HepG2 (cell line): Measurements from ENCODE around the gene MAPRE3. TPM values are rescaled to one million over a fixed set of nuclear protein-coding genes. Genes with fewer than 3 reads are reported as not detected.
A peak's percentile ranks its signal among the peaks of the same experiment; 100 is the strongest.

Experiments
- ATAC-seq: fragments of 200-7000 bp; cut with Tn5 transposase; 3 replicates; pipeline ENCODE4 v1.9.1; 2020; ENCODE audit warnings: mild to moderate bottlenecking, moderate library complexity
- BruUV-seq: library from RNA; stranded (reverse); fragments of 400-500 nt; replicated peaks from 2 replicates; lab custom pipeline; 2021; lab: Mats Ljungman, UMichigan
- CTCF ChIA-PET: fragments of 300-600 bp; formaldehyde crosslinking; extraction: SDS; loops from one replicate; lab custom pipeline; 2021; ENCODE audit warnings: low total read pairs, inconsistent platforms, low intra/inter-chr PET ratio; lab: Yijun Ruan, JAX
- POLR2A ChIA-PET: fragments of 350-600 bp; sonication (Branson Sonifier 250); formaldehyde crosslinking; loops from one replicate; lab custom pipeline; 2020; ENCODE audit warnings: antibody characterized with exemption, inconsistent platforms; lab: Yijun Ruan, JAX
- DNase-seq: peaks from one replicate; pipeline ENCODE4 v3.0.0-alpha.2; 2015; ENCODE audit warnings: low spot score
- FAIRE-seq: peaks from 3 replicates; lab custom pipeline; 2011; peaks lifted over from hg19 to GRCh38; lab: Jason Lieb, UNC
- H2AFZ ChIP-seq: one replicate; pipeline ENCODE4 v1.6.1; 2011; ENCODE audit warnings: low read length, inconsistent platforms
- H3K27ac ChIP-seq: fragments of 300-600 bp; 3 replicates; pipeline ENCODE4 v1.8.0; 2011; ENCODE audit warnings: mixed run types, mild to moderate bottlenecking, mixed read lengths, low read length, inconsistent platforms; ENCODE audit not compliant: insufficient read depth; ENCODE audit errors: extremely low read length
- H3K27me3 ChIP-seq, 2 experiments: fragments of 200-600 bp in 1 of 2; 2 replicates in 1 of 2; 3 replicates in 1 of 2; pipeline versions ENCODE4 v1.6.0 to v1.8.0; 2011; ENCODE audit warnings: low read length in 2 of 2, mild to moderate bottlenecking in 2 of 2, moderate library complexity in 2 of 2, inconsistent platforms in 1 of 2; ENCODE audit not compliant: insufficient read depth in 2 of 2, control insufficient read depth in 1 of 2
- H3K36me3 ChIP-seq, 2 experiments: fragments of 200-600 bp in 1 of 2; replicated peaks in 1 of 2; 2 replicates in 1 of 2; 3 replicates in 1 of 2; pipeline versions ENCODE4 v1.5.1 to v1.8.0; 2011; ENCODE audit warnings: low read length in 2 of 2, inconsistent platforms in 1 of 2; ENCODE audit not compliant: insufficient read depth in 2 of 2, control insufficient read depth in 1 of 2
- H3K4me1 ChIP-seq: 2 replicates; pipeline ENCODE4 v1.5.1; 2012; ENCODE audit warnings: low read length, inconsistent platforms; ENCODE audit not compliant: insufficient read depth
- H3K4me2 ChIP-seq: 2 replicates; pipeline ENCODE4 v1.6.0; 2011; ENCODE audit warnings: low read depth, low read length, inconsistent platforms
- H3K4me3 ChIP-seq, 3 experiments: fragments of 200-600 bp in 1 of 3; sonication (generic), shearing (Covaris generic) in 1 of 3; replicated peaks in 1 of 3; 2 replicates each; pipeline ENCODE4 v1.5.1; 2011 to 2016; ENCODE audit warnings: low read length in 3 of 3, inconsistent platforms in 2 of 3, low read depth in 2 of 3, mild to moderate bottlenecking in 2 of 3, control low read depth in 1 of 3, mixed read lengths in 1 of 3; ENCODE audit not compliant: insufficient read depth in 1 of 3
- H3K79me2 ChIP-seq: one replicate; pipeline ENCODE4 v1.6.1; 2011; ENCODE audit warnings: low read length, inconsistent platforms; ENCODE audit not compliant: insufficient read depth
- H3K9ac ChIP-seq: 2 replicates; pipeline ENCODE4 v1.6.0; 2011; ENCODE audit warnings: mild to moderate bottlenecking, low read depth, low read length, inconsistent platforms; ENCODE audit not compliant: insufficient read depth
- H3K9me3 ChIP-seq: 2 replicates; pipeline ENCODE4 v1.5.1; 2012; ENCODE audit warnings: mild to moderate bottlenecking, low read length
- H4K20me1 ChIP-seq: 2 replicates; pipeline ENCODE4 v1.6.0; 2011; ENCODE audit warnings: inconsistent platforms, mild to moderate bottlenecking, low read length, moderate library complexity; ENCODE audit not compliant: insufficient read depth
- AGO1 ChIP-seq: fragments of 200-400 bp; formaldehyde crosslinking; IDR thresholded peaks from 2 replicates; pipeline ENCODE4 v1.6.1; 2017; ENCODE audit warnings: mild to moderate bottlenecking, low read depth, low read length, moderate library complexity; ENCODE audit not compliant: poor library complexity, severe bottlenecking
- ATAD3A ChIP-seq: sonication (generic); formaldehyde crosslinking; IDR thresholded peaks from 2 replicates; pipeline ENCODE4 v1.4.0; 2020; ENCODE audit warnings: missing genetic modification reagents
- FOXC1 ChIP-seq: sonication (generic); formaldehyde crosslinking; IDR thresholded peaks from 2 replicates; pipeline ENCODE4 v1.8.0; 2022; ENCODE audit warnings: mild to moderate bottlenecking, missing genetic modification reagents, borderline replicate concordance
- HOXA3 ChIP-seq: sonication (generic); formaldehyde crosslinking; IDR thresholded peaks from 2 replicates; pipeline ENCODE4 v1.5.0; 2020; ENCODE audit warnings: missing genetic modification reagents
- KDM2A ChIP-seq: sonication (generic); formaldehyde crosslinking; IDR thresholded peaks from 2 replicates; pipeline ENCODE4 v1.4.0; 2020; ENCODE audit warnings: low read depth, missing genetic modification reagents, borderline replicate concordance
- MTA1 ChIP-seq: sonication (generic); formaldehyde crosslinking; IDR thresholded peaks from 2 replicates; pipeline ENCODE4 v1.4.0; 2020; ENCODE audit warnings: missing genetic modification reagents, mild to moderate bottlenecking, borderline replicate concordance
- MTF1 ChIP-seq: sonication (generic); formaldehyde crosslinking; IDR thresholded peaks from 2 replicates; pipeline ENCODE4 v1.5.0; 2020; ENCODE audit warnings: missing genetic modification reagents
- POGZ ChIP-seq: sonication (generic); formaldehyde crosslinking; IDR thresholded peaks from 2 replicates; pipeline ENCODE4 v1.4.0; 2020; ENCODE audit warnings: mild to moderate bottlenecking, missing genetic modification reagents
- RFXANK ChIP-seq: IDR thresholded peaks from 2 replicates; pipeline ENCODE4 v1.6.1; 2016
- SMAD1 ChIP-seq: sonication (generic); formaldehyde crosslinking; IDR thresholded peaks from 2 replicates; pipeline ENCODE4 v1.4.0; 2020; ENCODE audit warnings: missing genetic modification reagents, low read depth, mild to moderate bottlenecking, borderline replicate concordance
- TARDBP ChIP-seq: sonication (generic); formaldehyde crosslinking; IDR thresholded peaks from 2 replicates; pipeline ENCODE4 v1.8.0; 2022; ENCODE audit warnings: mild to moderate bottlenecking, missing genetic modification reagents
- THAP11 ChIP-seq: IDR thresholded peaks from 2 replicates; pipeline ENCODE4 v1.6.1; 2016; ENCODE audit warnings: missing biosample characterization, missing genetic modification reagents
- U2AF2 ChIP-seq: fragments of 200-400 bp; formaldehyde crosslinking; IDR thresholded peaks from 2 replicates; pipeline ENCODE4 v1.6.1; 2017; ENCODE audit warnings: low read depth, mild to moderate bottlenecking, low read length
- ZNF12 ChIP-seq: sonication (generic); formaldehyde crosslinking; IDR thresholded peaks from 2 replicates; pipeline ENCODE4 v1.5.0; 2020; ENCODE audit warnings: missing genetic modification reagents
- ZNF230 ChIP-seq: sonication (generic); formaldehyde crosslinking; IDR thresholded peaks from 2 replicates; pipeline ENCODE4 v1.4.0; 2020; ENCODE audit warnings: mild to moderate bottlenecking, missing genetic modification reagents
- ZNF557 ChIP-seq: sonication (generic); formaldehyde crosslinking; IDR thresholded peaks from 2 replicates; pipeline ENCODE4 v1.4.0; 2020; ENCODE audit warnings: missing genetic modification reagents
- ZNF614 ChIP-seq: IDR thresholded peaks from 2 replicates; pipeline ENCODE4 v1.6.1; 2018; ENCODE audit warnings: missing biosample characterization, missing genetic modification reagents, inconsistent platforms, borderline replicate concordance
- ZNF749 ChIP-seq: sonication (generic); formaldehyde crosslinking; IDR thresholded peaks from 2 replicates; pipeline ENCODE4 v1.8.0; 2022; ENCODE audit warnings: mild to moderate bottlenecking, missing genetic modification reagents, moderate library complexity, borderline replicate concordance
- WGBS: methylation state at CpG from one replicate; pipeline ENCODE4 v1.1.6; 2017; ENCODE audit warnings: low lambda C conversion rate; 5-methylcytosine and 5-hydroxymethylcytosine counted together
- in situ Hi-C: cut with HindIII; loops from 2 replicates; pipeline ENCODE4 v1.10.0; 2017; ENCODE audit warnings: low pct_unique_long_range_greater_than_20kb; ENCODE audit not compliant: extremely low pct_ligation_motif_present
- intact Hi-C: fragments of 100-400 bp; cut with micrococcal nuclease; formaldehyde crosslinking; loops from one replicate; pipeline ENCODE4 v1.10.0; 2022; ENCODE audit not compliant: unreplicated experiment
- polyA plus RNA-seq, 8 experiments: library from polyadenylated mRNA; depleted of rRNA in 3 of 8; stranded (reverse) in 7 of 8; unstranded in 1 of 8; fragments of >200 nt; fragmentation: Illumina TruSeq in 4 of 8; extraction: Trizol in 4 of 8; gene quantifications; 2 replicates each; pipeline versions ENCODE4 v1.2.1 to v1.2.3, GENCODE V29; 2011 to 2016; ENCODE audit warnings: low read depth in 4 of 8, missing spikeins in 1 of 8, mixed read lengths in 1 of 8; ENCODE audit not compliant: insufficient read depth in 1 of 8
- total RNA-seq, 5 experiments: library from RNA; depleted of rRNA; stranded (reverse); fragments of >200 nt; fragmentation: Illumina TruSeq; extraction: Trizol; gene quantifications; 2 replicates each; pipeline ENCODE4 v1.2.3, GENCODE V29; 2016; ENCODE audit warnings: low read depth in 1 of 5
- TF ChIP-seq, protein P1 (sequence below): sonication (generic); formaldehyde crosslinking; IDR thresholded peaks from 2 replicates; pipeline ENCODE4 v1.5.1; 2020; ENCODE audit warnings: mild to moderate bottlenecking, missing genetic modification reagents
- TF ChIP-seq, protein P2 (sequence below): sonication (generic); formaldehyde crosslinking; IDR thresholded peaks from 2 replicates; pipeline ENCODE4 v1.8.1; 2023; ENCODE audit warnings: mild to moderate bottlenecking, moderate library complexity, missing genetic modification reagents

Gene MAPRE3
- total and polyA plus RNA-seq, 2 of the 13 experiments (the other 11 are each of a cell fraction or from before 2014, with no cell fraction given), result 0.31 to 0.91 TPM

DNA sequence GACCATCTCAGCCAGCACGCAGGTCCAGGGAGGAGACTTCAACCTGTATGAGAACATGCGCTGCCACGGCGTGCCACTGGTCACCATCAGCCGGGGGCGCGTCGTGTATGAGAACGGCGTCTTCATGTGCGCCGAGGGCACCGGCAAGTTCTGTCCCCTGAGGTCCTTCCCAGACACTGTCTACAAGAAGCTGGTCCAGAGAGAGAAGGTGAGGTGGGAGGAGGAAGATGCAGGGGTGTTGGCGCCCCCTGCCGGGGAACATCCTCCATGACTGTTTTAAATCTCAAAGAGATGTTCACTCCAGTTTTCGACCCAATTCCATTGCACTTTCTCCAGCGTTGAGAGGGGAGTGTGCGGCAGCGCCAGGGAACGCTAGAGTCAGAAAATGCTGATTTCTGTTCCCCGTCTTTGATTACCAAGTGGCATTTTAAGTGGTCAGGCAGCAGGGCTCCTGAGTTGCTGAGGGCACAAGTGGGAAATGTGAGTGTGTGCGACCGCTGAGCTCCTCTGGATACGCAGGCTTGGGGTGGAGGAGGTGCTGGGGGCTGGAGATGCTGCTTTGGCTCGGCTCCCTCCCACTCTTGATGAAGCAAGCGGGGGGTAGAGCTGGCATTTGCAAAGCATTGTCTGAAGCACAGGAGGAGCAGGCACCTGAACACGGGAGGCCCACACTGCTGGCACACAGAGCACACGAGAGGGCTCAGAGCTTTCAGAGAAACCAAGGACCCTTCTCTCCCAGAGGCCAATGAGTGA, 27.7 kb upstream of the MAPRE3 start:
- Histone ChIP-seq H4K20me1 (no peaks in the 10 kb centered on the region), H3K4me3 (peak overlapping the region in 1 of 3 experiments; percentile 24; a peak in 1 of 6 replicates), H3K79me2 (no peaks in the 10 kb centered on the region), H3K4me2 (peak overlapping the region; percentile 54), H3K9ac (no peak overlapping the region), H3K27ac (no peak overlapping the region), H3K36me3 (no peaks in the 10 kb centered on the region), H3K4me1 (peaks cover 23% of the 10 kb centered on the region), H2AFZ (no peak overlapping the region), H3K27me3 (peaks cover 10 to 65% of the 10 kb centered on the region in 2 experiments), H3K9me3 (no peaks in the 10 kb centered on the region)
- ATAC-seq (peak; percentile 62), FAIRE-seq (peak; percentile 98), DNase-seq (peak; percentile 53)
- no TSS peak for BruUV-seq
- ChIA-PET CTCF (interaction anchor here (1.3 to 4.6 kb wide), 2 partner anchors 20 to 97 kb away, joined by 4 to 80 read pairs; partner anchors contain the start of gene DPYSL5), POLR2A (interaction anchor here (1.1 to 1.2 kb wide), 2 partner anchors 17 to 96 kb away, joined by 5 to 6 read pairs; no protein-coding TSS in a partner anchor)
- intact Hi-C loops, result loop anchor here (1.0 kb wide), 2 partner anchors 20 to 96 kb away; no protein-coding TSS in a partner anchor
- in situ Hi-C loops, result loop anchor here (5.0 kb wide), 1 partner anchor 95 kb away; the partner anchor contains the start of gene DPYSL5
- WGBS, result 19% methylated on average over 28 of the region's 28 CpGs
- 0 out of 2 replicates have a peak, but pooled peaks have one; percentile 25 for TF ChIP-seq THAP11 (CRISPR knock-in tag)
- TF ChIP-seq, protein P1, sequence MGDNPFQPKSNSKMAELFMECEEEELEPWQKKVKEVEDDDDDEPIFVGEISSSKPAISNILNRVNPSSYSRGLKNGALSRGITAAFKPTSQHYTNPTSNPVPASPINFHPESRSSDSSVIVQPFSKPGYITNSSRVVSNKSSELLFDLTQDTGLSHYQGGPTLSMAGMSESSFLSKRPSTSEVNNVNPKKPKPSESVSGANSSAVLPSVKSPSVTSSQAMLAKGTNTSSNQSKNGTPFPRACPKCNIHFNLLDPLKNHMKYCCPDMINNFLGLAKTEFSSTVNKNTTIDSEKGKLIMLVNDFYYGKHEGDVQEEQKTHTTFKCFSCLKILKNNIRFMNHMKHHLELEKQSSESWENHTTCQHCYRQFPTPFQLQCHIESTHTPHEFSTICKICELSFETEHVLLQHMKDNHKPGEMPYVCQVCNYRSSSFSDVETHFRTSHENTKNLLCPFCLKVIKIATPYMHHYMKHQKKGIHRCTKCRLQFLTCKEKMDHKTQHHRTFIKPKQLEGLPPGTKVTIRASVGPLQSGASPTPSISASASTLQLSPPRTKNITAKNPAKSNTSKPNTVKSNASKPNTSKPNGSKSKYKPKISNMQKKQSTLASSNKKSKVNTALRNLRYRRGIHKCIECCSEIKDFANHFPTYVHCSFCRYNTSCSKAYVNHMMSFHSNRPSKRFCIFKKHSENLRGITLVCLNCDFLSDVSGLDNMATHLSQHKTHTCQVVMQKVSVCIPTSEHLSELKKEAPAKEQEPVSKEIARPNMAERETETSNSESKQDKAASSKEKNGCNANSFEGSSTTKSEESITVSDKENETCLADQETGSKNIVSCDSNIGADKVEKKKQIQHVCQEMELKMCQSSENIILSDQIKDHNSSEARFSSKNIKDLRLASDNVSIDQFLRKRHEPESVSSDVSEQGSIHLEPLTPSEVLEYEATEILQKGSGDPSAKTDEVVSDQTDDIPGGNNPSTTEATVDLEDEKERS, result 0 out of 2 replicates have a peak, but pooled peaks have one; percentile 15
- 0 out of 2 replicates have a peak, but pooled peaks have one; percentile 13 for TF ChIP-seq TARDBP
- no peak for TF ChIP-seq U2AF2
- TF ChIP-seq HOXA3, result no peak
- TF ChIP-seq AGO1, result no peak
- 0 out of 2 replicates have a peak, but pooled peaks have one; percentile 61 for TF ChIP-seq MTA1 (CRISPR knock-in tag)
- no peak for TF ChIP-seq ATAD3A
- no peak for TF ChIP-seq ZNF614
- TF ChIP-seq KDM2A, result peak; percentile 66; the same call in 1 of the 2 replicates
- no peak for TF ChIP-seq MTF1 (CRISPR knock-in tag)
- TF ChIP-seq RFXANK (CRISPR knock-in tag), result no peak
- TF ChIP-seq ZNF12, result 0 out of 2 replicates have a peak, but pooled peaks have one; percentile 49
- TF ChIP-seq, protein P2, sequence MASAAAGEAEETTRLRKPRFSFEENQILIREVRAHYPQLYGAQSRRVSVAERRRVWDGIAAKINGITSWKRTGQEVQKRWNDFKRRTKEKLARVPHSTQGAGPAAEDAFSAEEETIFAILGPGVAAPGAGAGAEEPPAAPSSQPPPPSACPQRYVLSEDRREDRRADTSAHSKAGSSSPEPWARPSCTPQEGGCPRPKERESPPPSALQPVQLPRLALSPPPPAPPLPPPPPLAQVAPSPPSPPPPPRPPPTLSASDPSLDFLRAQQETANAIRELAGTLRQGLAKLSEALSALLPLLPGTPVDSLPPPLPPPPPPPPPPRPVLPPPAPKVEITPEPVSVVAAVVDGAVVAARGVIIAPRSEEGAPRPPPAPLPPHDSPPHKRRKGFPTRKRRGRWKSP (CRISPR knock-in tag), result no peak
- no peak for TF ChIP-seq ZNF749
- no peak for TF ChIP-seq SMAD1
- no peak for TF ChIP-seq FOXC1 (CRISPR knock-in tag)
- TF ChIP-seq ZNF230 (CRISPR knock-in tag), result no peak
- no peak for TF ChIP-seq ZNF557
- no peak for TF ChIP-seq POGZ (CRISPR knock-in tag)
